ENCODE data around the gene LNX1.

GRCh38 chr4:53571936-53572599 lies 19.2 kb downstream of the LNX1 start:
- no peak for TF ChIP-seq CTCF (IDR thresholded peaks at IDR 0.05; ENCODE audit: control extremely low read depth in 1 of 3, insufficient read depth in 1 of 3, low read depth in 1 of 3, low read length in 3 of 3)
- TF ChIP-seq TAF1 (IDR thresholded peaks at IDR 0.05; ENCODE audit: low read depth, low read length): no peak
- no peak for TF ChIP-seq MAX (IDR thresholded peaks at IDR 0.05)
- no peak for TF ChIP-seq RNF2 (IDR thresholded peaks at IDR 0.05; ENCODE audit: borderline replicate concordance, low read depth, low read length, missing control alignments, poor library complexity, severe bottlenecking)
- no peak for TF ChIP-seq ATF3 (IDR thresholded peaks at IDR 0.05; ENCODE audit: insufficient read depth, low read depth, low read length)
- TF ChIP-seq SP1 (IDR thresholded peaks at IDR 0.05; ENCODE audit: low read depth, low read length): no peak
- no peak for TF ChIP-seq POLR2AphosphoS5 (IDR thresholded peaks at IDR 0.05; ENCODE audit: low read depth, low read length)
- no peak for TF ChIP-seq EZH2 (IDR thresholded peaks at IDR 0.05; ENCODE audit: low read depth, low read length, severe bottlenecking)
- no peak for TF ChIP-seq RFX5 (IDR thresholded peaks at IDR 0.05; ENCODE audit: borderline replicate concordance, low read depth, low read length)

Measured in H1 (cell line).